ENCODE measurements around the gene MIX23. TPM values are rescaled to one million over a fixed set of nuclear protein-coding genes. Genes with fewer than 3 reads are reported as not detected.

Gene MIX23
- total RNA-seq, 4 donors from 2014 or later = 10.2 to 40.1 (median 22.7) TPM

GRCh38 chr3:122416966-122417365 lies 33.9 kb upstream of the MIX23 start:
- peaks cover 30% of the 10 kb centered on the region for H3K4me1 ChIP-seq
- no peak for DNase-seq (ENCODE audit: low spot score in 2 of 2)
- H3K27me3 ChIP-seq = no peaks in the 10 kb centered on the region
- H3K4me3 ChIP-seq = peak overlapping the region; percentile 59
- no peaks in the 10 kb centered on the region for H3K9me3 ChIP-seq
- WGBS = 53% methylated on average over 14 of the region's 14 CpGs
- peak overlapping the region; percentile 87 for H3K27ac ChIP-seq
- H3K36me3 ChIP-seq = peaks cover 3% of the 10 kb centered on the region
- TF ChIP-seq POLR2A (IDR thresholded peaks at IDR 0.05) (no peak), POLR2AphosphoS5 (IDR thresholded peaks at IDR 0.05) (no peak), CTCF (IDR thresholded peaks at IDR 0.05) (no peak), EP300 (IDR thresholded peaks at IDR 0.05) (no peak)

- no peaks in the 10 kb centered on the region for H3K9me3 ChIP-seq
- DNase-seq (ENCODE audit: low spot score in 2 of 2) = peak; percentile 99
- H3K4me1 ChIP-seq = peaks cover 30% of the 10 kb centered on the region
- peak within 1 kb of the TSS; percentile 87 for H3K27ac ChIP-seq
- no peaks in the 10 kb centered on the region for H3K27me3 ChIP-seq
- WGBS = 0% methylated on average over 48 of the region's 48 CpGs
- TF ChIP-seq POLR2AphosphoS5 (IDR thresholded peaks at IDR 0.05) = peak in 2 of 3 donors; percentile 57 to 92
- peak in 1 of 2 donors; percentile 3 for TF ChIP-seq CTCF (IDR thresholded peaks at IDR 0.05)
- TF ChIP-seq POLR2A (IDR thresholded peaks at IDR 0.05) = peak in 1 of 2 donors; percentile 90
- no peak for TF ChIP-seq EP300 (IDR thresholded peaks at IDR 0.05)
- H3K36me3 ChIP-seq = no peaks in the 10 kb centered on the region
- H3K4me3 ChIP-seq = peak within 1 kb of the TSS; percentile 59
Measured at GRCh38 chr3:122415762-122416654, 33.0 kb upstream of the MIX23 start, which contains the start of gene WDR5B. Gene WDR5B (minus strand): TSS chr3:122416062. CDS start chr3:122415528, 534 bp downstream.

GRCh38 chr3:122415104-122415744 lies 32.2 kb upstream of the MIX23 start:
- Histone ChIP-seq H3K4me3 (peak overlapping the region; percentile 59), H3K9me3 (no peaks in the 10 kb centered on the region), H3K36me3 (peaks cover 7% of the 10 kb centered on the region), H3K27ac (peak overlapping the region; percentile 87), H3K27me3 (no peaks in the 10 kb centered on the region), H3K4me1 (peaks cover 30% of the 10 kb centered on the region)
- TF ChIP-seq EP300 (IDR thresholded peaks at IDR 0.05) (no peak), POLR2AphosphoS5 (IDR thresholded peaks at IDR 0.05) (no peak), POLR2A (IDR thresholded peaks at IDR 0.05) (no peak), CTCF (IDR thresholded peaks at IDR 0.05) (no peak)
- WGBS = 23% methylated on average over 10 of the region's 10 CpGs
- no peak for DNase-seq (ENCODE audit: low spot score in 2 of 2)

- H3K27ac ChIP-seq = no peak overlapping the region
- WGBS = 78% methylated on average over 3 of the region's 3 CpGs
- H3K36me3 ChIP-seq = peaks cover 15% of the 10 kb centered on the region
- H3K27me3 ChIP-seq = no peaks in the 10 kb centered on the region
- H3K4me3 ChIP-seq = no peak overlapping the region
- no peak for DNase-seq (ENCODE audit: low spot score in 2 of 2)
- no peaks in the 10 kb centered on the region for H3K9me3 ChIP-seq
- H3K4me1 ChIP-seq = peaks cover 30% of the 10 kb centered on the region
- TF ChIP-seq CTCF (IDR thresholded peaks at IDR 0.05) (no peak), EP300 (IDR thresholded peaks at IDR 0.05) (no peak), POLR2A (IDR thresholded peaks at IDR 0.05) (no peak), POLR2AphosphoS5 (IDR thresholded peaks at IDR 0.05) (no peak)
Measured at GRCh38 chr3:122414391-122414790, 31.4 kb upstream of the MIX23 start.

GRCh38 chr3:122410639-122411038 lies 27.6 kb upstream of the MIX23 start:
- H3K9me3 ChIP-seq = no peaks in the 10 kb centered on the region
- TF ChIP-seq POLR2AphosphoS5 (IDR thresholded peaks at IDR 0.05) = no peak
- no peak for TF ChIP-seq POLR2A (IDR thresholded peaks at IDR 0.05)
- TF ChIP-seq CTCF (IDR thresholded peaks at IDR 0.05) = no peak
- TF ChIP-seq EP300 (IDR thresholded peaks at IDR 0.05) = no peak
- H3K36me3 ChIP-seq = peaks cover 43% of the 10 kb centered on the region
- peaks cover 18% of the 10 kb centered on the region for H3K4me1 ChIP-seq
- H3K27me3 ChIP-seq = no peaks in the 10 kb centered on the region
- no peak overlapping the region for H3K4me3 ChIP-seq
- DNase-seq (ENCODE audit: low spot score in 2 of 2) = no peak
- H3K27ac ChIP-seq = no peak overlapping the region
- 90% methylated on average over 6 of the region's 6 CpGs for WGBS

Measured in suprapubic skin (tissue), 4 donors.